SK-MEL-5 (cell line): ENCODE results near the gene ZNF280A. TPM values are rescaled to one million over a fixed set of nuclear protein-coding genes. Genes with fewer than 3 reads are reported as not detected.

Source experiments
- DNase-seq: peaks from one replicate; pipeline ENCODE4 v3.0.0-alpha.2; 2016; ENCODE audit warnings: low read depth, low spot score
- in situ Hi-C: cut with HindIII; loops from 2 replicates; pipeline ENCODE4 v1.10.0; 2016; ENCODE audit warnings: low sequenced_read_pairs, high pct_unique_total_duplicates, low pct_unique_long_range_greater_than_20kb
- total RNA-seq: library from RNA; depleted of rRNA; stranded (reverse); fragments of >200 nt; shearing (Covaris generic); gene quantifications from 2 replicates; pipeline ENCODE4 v1.2.3, GENCODE V29; 2014; rRNA removed

ZNF280A gene
- total RNA-seq, 1 experiment from 2014 or later = 8.6 TPM

DNA sequence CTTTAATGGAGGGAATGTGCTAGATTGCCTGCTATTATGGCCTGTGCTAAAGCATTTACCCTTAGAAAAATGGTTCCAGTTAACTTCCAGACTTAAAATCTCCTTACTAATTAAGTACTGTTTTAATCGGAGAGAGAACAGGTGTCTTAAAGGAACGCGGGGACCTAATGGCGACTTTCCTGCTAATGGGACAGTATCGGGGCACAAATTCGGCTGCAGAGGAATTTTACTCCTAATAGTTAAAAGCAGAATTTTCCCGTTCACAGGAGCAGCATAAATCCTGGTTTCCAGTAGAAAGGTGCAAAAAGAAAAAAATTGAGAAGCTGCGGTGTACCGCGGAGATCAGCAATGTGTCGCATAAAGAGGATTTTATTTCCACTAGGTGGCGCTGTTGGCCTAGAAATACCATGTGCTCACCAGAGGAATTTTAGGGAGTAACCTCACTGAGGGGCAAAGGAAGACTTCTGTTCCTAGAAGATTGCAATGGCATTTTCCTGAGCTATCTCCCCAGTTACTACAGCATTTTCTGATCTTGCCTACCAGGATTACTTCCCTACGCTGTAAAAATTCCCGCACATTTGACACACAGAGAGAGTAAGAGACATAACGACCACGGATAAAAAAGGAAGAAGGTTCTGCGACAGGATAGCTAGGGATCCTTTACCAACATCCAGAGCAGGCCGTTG, 56.1 kb downstream of the ZNF280A start:
- in situ Hi-C loops = no loop called here
- DNase-seq = peak; percentile 87

Other genes starting within 250 kb of the ZNF280A start
- 8.4 and 9.1 TPM in 2 replicates for gene ZNF280B, start 11.5 kb downstream of the ZNF280A start, total RNA-seq
- gene PRAME, start 39.0 kb upstream of the ZNF280A start, total RNA-seq = 323 and 336 TPM in 2 replicates
- gene GGTLC2, start 124.3 kb upstream of the ZNF280A start, total RNA-seq = not detected in 2 replicates